Nephron (organoid): Measurements from ENCODE around the gene CABCOCO1.
"Not testable (repeated sequence)": the region's sequence is repeated elsewhere in the genome, so short reads cannot be mapped to it uniquely, and the experiment has no call there.

Experiments
- H3K27ac Mint-ChIP-seq, 3 experiments: 2 replicates each; pipeline ENCODE4 v1.8.0; 2020; ENCODE audit warnings: mixed read lengths in 3 of 3, mild to moderate bottlenecking in 2 of 3, moderate library complexity in 1 of 3
- H3K27me3 Mint-ChIP-seq: 2 replicates; pipeline ENCODE4 v1.8.0; 2021; ENCODE audit warnings: low read depth, mild to moderate bottlenecking, moderate library complexity, mixed read lengths
- H3K36me3 Mint-ChIP-seq: 2 replicates; pipeline ENCODE4 v1.8.0; 2020; ENCODE audit warnings: low read depth, mixed read lengths
- H3K4me1 Mint-ChIP-seq: 2 replicates; pipeline ENCODE4 v1.8.0; 2020; ENCODE audit warnings: mixed read lengths
- H3K4me3 Mint-ChIP-seq, 3 experiments: 2 replicates each; pipeline ENCODE4 v1.8.0; 2020; ENCODE audit warnings: mild to moderate bottlenecking in 3 of 3, mixed read lengths in 3 of 3, moderate library complexity in 2 of 3
- H3K9me3 Mint-ChIP-seq: 2 replicates; pipeline ENCODE4 v1.8.0; 2020; ENCODE audit warnings: mixed read lengths
- TF ChIP-seq, protein P1 (sequence below), 3 experiments: fragments of 200-600 bp; sonication (generic); IDR thresholded peaks; one replicate each; pipeline ENCODE4 v1.5.0; 2021; ENCODE audit warnings: antibody characterized with exemption in 3 of 3; ENCODE audit not compliant: unreplicated experiment in 3 of 3

Gene CABCOCO1

DNA sequence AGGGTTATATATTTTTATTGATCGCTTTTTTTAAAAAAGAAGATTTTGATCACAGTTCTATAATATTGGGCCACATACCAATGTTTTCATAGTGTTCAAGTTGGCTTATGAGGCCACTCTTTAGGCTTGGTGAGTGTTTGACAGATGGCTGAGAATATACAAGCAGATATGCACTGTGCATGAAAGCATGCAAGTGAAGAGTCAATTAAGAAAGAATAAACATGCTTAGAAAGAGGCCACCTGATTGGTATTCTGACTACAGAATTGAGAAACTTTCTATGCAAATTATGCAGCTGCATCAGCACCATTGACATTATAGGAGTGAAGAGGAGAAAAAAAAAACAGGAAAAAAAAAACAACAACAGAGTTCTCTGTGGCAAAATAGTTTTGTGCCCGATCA lies 39.9 kb downstream of the CABCOCO1 start:
- Mint-ChIP-seq H3K27ac (no peak overlapping the region), H3K27me3 (no peaks in the 10 kb centered on the region), H3K9me3 (no peaks in the 10 kb centered on the region), H3K36me3 (no peaks in the 10 kb centered on the region), H3K4me3 (no peak overlapping the region), H3K4me1 (peaks cover 10% of the 10 kb centered on the region)
- TF ChIP-seq, protein P1, sequence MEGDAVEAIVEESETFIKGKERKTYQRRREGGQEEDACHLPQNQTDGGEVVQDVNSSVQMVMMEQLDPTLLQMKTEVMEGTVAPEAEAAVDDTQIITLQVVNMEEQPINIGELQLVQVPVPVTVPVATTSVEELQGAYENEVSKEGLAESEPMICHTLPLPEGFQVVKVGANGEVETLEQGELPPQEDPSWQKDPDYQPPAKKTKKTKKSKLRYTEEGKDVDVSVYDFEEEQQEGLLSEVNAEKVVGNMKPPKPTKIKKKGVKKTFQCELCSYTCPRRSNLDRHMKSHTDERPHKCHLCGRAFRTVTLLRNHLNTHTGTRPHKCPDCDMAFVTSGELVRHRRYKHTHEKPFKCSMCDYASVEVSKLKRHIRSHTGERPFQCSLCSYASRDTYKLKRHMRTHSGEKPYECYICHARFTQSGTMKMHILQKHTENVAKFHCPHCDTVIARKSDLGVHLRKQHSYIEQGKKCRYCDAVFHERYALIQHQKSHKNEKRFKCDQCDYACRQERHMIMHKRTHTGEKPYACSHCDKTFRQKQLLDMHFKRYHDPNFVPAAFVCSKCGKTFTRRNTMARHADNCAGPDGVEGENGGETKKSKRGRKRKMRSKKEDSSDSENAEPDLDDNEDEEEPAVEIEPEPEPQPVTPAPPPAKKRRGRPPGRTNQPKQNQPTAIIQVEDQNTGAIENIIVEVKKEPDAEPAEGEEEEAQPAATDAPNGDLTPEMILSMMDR (IDR thresholded peaks at IDR 0.05; ENCODE audit: unreplicated experiment in 3 of 3), result no peak

DNA sequence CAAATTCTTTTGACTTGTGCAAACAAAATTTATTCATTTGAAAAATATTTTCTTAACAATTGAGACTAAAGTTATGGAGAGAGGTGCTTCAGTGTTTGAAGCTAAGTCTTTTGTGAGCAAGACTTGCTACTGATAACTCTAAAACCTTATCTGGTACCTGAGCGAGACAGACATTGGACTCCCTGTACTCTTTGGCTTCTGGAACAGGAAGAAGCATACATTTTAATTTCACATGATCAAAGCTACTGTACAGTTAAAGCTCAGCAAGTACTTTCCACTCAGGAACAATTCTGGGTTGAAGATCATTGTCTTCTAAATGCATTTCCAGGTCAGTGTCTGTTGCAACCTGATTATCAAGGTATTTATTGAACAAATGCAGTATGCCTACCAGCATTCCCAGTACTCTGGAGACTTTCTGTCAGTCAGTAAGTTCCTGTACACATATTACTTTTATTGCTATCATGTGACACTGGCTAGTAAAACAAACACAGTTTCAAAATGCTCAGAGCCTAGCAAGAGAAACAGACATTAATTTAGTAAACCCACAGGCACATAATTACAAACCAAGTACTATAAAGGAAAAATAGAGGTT lies 42.4 kb downstream of the CABCOCO1 start:
- Mint-ChIP-seq H3K36me3 (no peaks in the 10 kb centered on the region), H3K27ac (no peak overlapping the region), H3K9me3 (no peaks in the 10 kb centered on the region), H3K27me3 (no peaks in the 10 kb centered on the region), H3K4me1 (peaks cover 10% of the 10 kb centered on the region), H3K4me3 (no peak overlapping the region)
- TF ChIP-seq, protein P1 (IDR thresholded peaks at IDR 0.05; ENCODE audit: unreplicated experiment in 3 of 3), result no peak

DNA sequence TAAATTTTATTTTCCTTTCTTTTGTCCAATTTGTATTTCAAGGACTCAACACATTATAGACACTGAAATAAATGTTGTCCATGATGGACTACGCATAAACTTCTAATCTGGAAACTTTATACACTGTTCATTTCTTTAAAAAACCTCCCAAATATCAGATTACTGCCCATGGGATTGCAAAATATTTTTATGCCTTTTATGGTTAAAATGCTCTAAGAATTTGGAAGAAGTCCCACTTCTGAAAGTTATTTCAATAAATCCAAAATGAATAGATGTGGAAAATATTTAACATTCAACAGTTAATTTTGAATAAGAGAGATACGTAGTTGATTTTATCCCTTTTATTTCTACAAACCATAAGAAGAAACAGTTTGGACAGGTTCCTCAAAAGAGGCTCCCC lies 46.1 kb downstream of the CABCOCO1 start:
- Mint-ChIP-seq H3K9me3 (peaks cover 4% of the 10 kb centered on the region), H3K27me3 (no peaks in the 10 kb centered on the region), H3K4me1 (no peaks in the 10 kb centered on the region), H3K27ac (peak overlapping the region in 1 of 3 experiments; percentile 17), H3K4me3 (no peak overlapping the region), H3K36me3 (no peaks in the 10 kb centered on the region)
- TF ChIP-seq, protein P1 (IDR thresholded peaks at IDR 0.05; ENCODE audit: unreplicated experiment in 3 of 3), result no peak

DNA sequence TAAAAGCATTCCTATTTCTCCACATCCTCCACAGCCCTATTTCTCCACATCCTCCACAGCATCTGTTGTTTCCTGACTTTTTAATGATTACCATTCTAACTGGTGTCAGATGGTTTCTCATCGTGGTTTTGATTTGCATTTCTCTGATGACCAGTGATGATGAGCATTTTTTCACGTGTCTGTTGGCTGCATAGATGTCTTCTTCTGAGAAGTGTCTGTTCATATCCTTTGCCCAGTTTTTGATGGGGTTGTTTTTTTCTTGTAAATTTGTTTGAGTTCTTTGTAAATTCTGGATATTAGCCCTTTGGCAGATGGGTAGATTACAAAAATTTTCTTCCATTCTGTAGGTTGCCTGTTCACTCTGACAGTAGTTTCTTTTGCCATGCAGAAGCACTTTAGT lies 49.4 kb downstream of the CABCOCO1 start:
- not testable (repeated sequence) for H3K4me3 Mint-ChIP-seq, H3K27ac Mint-ChIP-seq, H3K36me3 Mint-ChIP-seq, H3K27me3 Mint-ChIP-seq, H3K9me3 Mint-ChIP-seq, H3K4me1 Mint-ChIP-seq

DNA sequence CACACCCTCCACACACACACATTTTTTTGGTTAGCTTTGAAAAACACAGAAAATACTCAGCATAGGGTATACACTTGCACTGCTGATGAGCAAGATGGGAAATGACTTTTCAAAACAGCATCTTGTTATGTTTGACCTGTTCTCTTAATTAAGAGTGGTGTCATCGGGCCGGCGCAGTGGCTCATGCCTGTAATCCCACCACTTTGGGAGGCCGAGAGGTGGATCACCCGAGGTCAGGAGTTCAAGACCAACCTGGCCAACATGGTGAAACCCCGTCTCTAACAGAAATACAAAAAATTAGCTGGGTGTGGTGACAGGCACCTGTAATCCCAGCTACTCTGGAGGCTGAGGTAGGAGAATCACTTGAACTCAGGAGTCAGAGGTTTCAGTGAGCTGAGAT lies 56.7 kb downstream of the CABCOCO1 start:
- H3K9me3 Mint-ChIP-seq, H3K27me3 Mint-ChIP-seq, H3K4me3 Mint-ChIP-seq, H3K27ac Mint-ChIP-seq, H3K36me3 Mint-ChIP-seq, H3K4me1 Mint-ChIP-seq: not testable (repeated sequence)

DNA sequence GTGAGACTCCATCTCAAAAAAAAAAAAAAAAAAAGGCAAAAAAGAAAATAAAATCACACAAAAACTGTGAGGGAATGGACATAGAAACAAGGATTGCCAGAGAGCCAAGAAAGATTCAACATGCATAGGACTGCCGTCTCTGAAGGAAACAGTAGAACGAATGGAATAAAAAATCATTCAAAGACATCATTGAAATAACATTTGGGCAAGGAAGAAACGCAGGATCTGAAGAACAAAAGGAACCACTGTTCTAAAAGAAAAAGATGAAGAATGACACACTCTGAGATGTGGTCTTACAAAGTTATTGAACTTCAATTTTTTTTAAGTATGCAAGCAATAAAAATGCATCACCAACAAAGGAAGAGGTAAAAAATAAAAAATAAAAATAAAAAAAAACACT lies 57.2 kb downstream of the CABCOCO1 start:
- H3K4me3 Mint-ChIP-seq, result no peak overlapping the region
- H3K27me3 Mint-ChIP-seq, result no peaks in the 10 kb centered on the region
- peaks cover 2% of the 10 kb centered on the region for H3K9me3 Mint-ChIP-seq
- no peaks in the 10 kb centered on the region for H3K36me3 Mint-ChIP-seq
- H3K4me1 Mint-ChIP-seq, result no peaks in the 10 kb centered on the region
- no peak overlapping the region for H3K27ac Mint-ChIP-seq
- TF ChIP-seq, protein P1 (IDR thresholded peaks at IDR 0.05; ENCODE audit: unreplicated experiment in 3 of 3), result no peak

DNA sequence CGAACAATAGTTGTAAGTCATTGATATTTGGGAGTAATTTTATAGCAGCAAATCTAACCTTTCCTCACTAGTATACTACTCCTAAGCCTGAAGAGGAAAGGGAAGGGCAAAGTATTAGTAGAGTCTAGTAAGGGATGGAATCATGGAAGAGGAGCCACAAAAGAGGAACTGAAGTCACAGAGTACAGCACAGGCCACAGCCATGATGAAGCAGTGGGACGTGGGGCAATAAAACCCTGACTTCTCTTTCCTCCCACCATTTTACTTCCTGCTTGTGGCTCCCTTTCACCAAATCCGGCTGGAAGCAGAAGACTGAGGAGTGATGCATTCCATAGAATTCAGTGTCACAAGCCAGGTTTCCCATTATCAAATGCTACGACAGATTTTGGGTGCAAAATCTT lies 58.7 kb downstream of the CABCOCO1 start:
- TF ChIP-seq, protein P1 (IDR thresholded peaks at IDR 0.05; ENCODE audit: unreplicated experiment in 3 of 3), result no peak
- no peak overlapping the region for H3K4me3 Mint-ChIP-seq
- H3K9me3 Mint-ChIP-seq, result peaks cover 2% of the 10 kb centered on the region
- H3K27me3 Mint-ChIP-seq, result no peaks in the 10 kb centered on the region
- H3K36me3 Mint-ChIP-seq, result no peaks in the 10 kb centered on the region
- no peaks in the 10 kb centered on the region for H3K4me1 Mint-ChIP-seq
- no peak overlapping the region for H3K27ac Mint-ChIP-seq

DNA sequence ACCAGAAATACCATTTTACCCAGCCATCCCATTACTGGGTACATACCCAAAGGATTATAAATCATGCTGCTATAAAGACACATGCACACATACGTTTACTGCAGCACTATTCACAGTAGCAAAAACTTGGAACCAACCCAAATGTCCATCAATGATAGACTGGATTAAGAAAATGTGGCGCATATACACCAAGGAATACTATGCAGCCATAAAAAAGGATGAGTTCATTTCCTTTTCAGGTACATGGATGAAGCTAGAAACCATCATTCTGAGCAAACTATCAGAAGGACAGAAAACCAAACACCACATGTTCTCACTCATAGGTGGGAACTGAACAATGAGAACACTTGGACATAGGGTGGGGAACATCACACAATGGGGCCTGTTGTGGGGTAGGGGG lies 62.5 kb downstream of the CABCOCO1 start:
- not testable (repeated sequence) for H3K4me1 Mint-ChIP-seq, H3K27ac Mint-ChIP-seq, H3K36me3 Mint-ChIP-seq, H3K9me3 Mint-ChIP-seq, H3K4me3 Mint-ChIP-seq, H3K27me3 Mint-ChIP-seq
